Neural progenitor cell (in vitro differentiated cells): ENCODE measurements around the gene UBR3. TPM values are rescaled to one million over a fixed set of nuclear protein-coding genes. Genes with fewer than 3 reads are reported as not detected.

Experiments used
- DNase-seq: peaks from one replicate; pipeline ENCODE4 v3.0.0-alpha.2; 2016; ENCODE audit warnings: low spot score
- H2AFZ ChIP-seq: fragments of 200-600 bp; sonication (generic); replicated peaks from 2 replicates; pipeline ENCODE4 v1.6.1; 2016; ENCODE audit warnings: antibody characterized with exemption
- H3F3A ChIP-seq: fragments of 200-600 bp; sonication (generic); 2 replicates; pipeline ENCODE4 v1.6.1; 2016; ENCODE audit warnings: antibody characterized with exemption, low read depth
- H3K27ac ChIP-seq: fragments of 200-600 bp; sonication (generic); 2 replicates; pipeline ENCODE4 v1.5.1; 2016; ENCODE audit warnings: mild to moderate bottlenecking
- H3K27me3 ChIP-seq: fragments of 200-600 bp; sonication (generic); 2 replicates; pipeline ENCODE4 v1.6.1; 2016; ENCODE audit warnings: mild to moderate bottlenecking, moderate library complexity
- H3K36me3 ChIP-seq: fragments of 200-600 bp; sonication (generic); 2 replicates; pipeline ENCODE4 v1.5.1; 2016
- H3K4me1 ChIP-seq: fragments of 200-600 bp; sonication (generic); 2 replicates; pipeline ENCODE4 v1.6.1; 2016; ENCODE audit warnings: mixed run types
- H3K4me2 ChIP-seq: fragments of 200-600 bp; sonication (generic); 2 replicates; pipeline ENCODE4 v1.6.1; 2016
- H3K4me3 ChIP-seq: fragments of 200-600 bp; sonication (generic); 2 replicates; pipeline ENCODE4 v1.5.1; 2016
- H3K79me2 ChIP-seq: fragments of 200-600 bp; sonication (generic); 2 replicates; pipeline ENCODE4 v1.6.1; 2016; ENCODE audit warnings: low read depth
- H3K9ac ChIP-seq: fragments of 200-600 bp; sonication (generic); 2 replicates; pipeline ENCODE4 v1.6.1; 2016
- H3K9me3 ChIP-seq: fragments of 200-600 bp; sonication (generic); 2 replicates; pipeline ENCODE4 v1.5.1; 2016; ENCODE audit warnings: low read depth
- H4K20me1 ChIP-seq: fragments of 200-600 bp; sonication (generic); 2 replicates; pipeline ENCODE4 v1.6.1; 2016; ENCODE audit warnings: low read depth
- H3K27ac Mint-ChIP-seq: 3 replicates; pipeline ENCODE4 v1.8.0; 2021; ENCODE audit warnings: mixed read lengths
- H3K27me3 Mint-ChIP-seq: 2 replicates; pipeline ENCODE4 v1.8.0; 2022; ENCODE audit warnings: low read depth, mild to moderate bottlenecking, inconsistent platforms, moderate library complexity, mixed read lengths; ENCODE audit not compliant: insufficient read depth
- H3K36me3 Mint-ChIP-seq: 3 replicates; pipeline ENCODE4 v1.8.0; 2021; ENCODE audit warnings: mixed read lengths
- H3K4me1 Mint-ChIP-seq: 3 replicates; pipeline ENCODE4 v1.8.0; 2021; ENCODE audit warnings: mixed read lengths
- H3K4me3 Mint-ChIP-seq: 3 replicates; pipeline ENCODE4 v1.8.0; 2021; ENCODE audit warnings: mild to moderate bottlenecking, moderate library complexity, mixed read lengths
- H3K9me3 Mint-ChIP-seq: 3 replicates; pipeline ENCODE4 v1.8.0; 2020; ENCODE audit warnings: mixed read lengths
- CTCF ChIP-seq: fragments of 200-600 bp; sonication (generic); IDR thresholded peaks from 2 replicates; pipeline ENCODE4 v1.5.1; 2017; ENCODE audit warnings: antibody characterized with exemption, mild to moderate bottlenecking
- EZH2 ChIP-seq: fragments of 200-600 bp; sonication (generic); IDR thresholded peaks from 2 replicates; pipeline ENCODE4 v1.6.1; 2017; ENCODE audit warnings: antibody characterized with exemption, mild to moderate bottlenecking, moderate library complexity
- EZH2phosphoT487 ChIP-seq: fragments of 200-600 bp; sonication (generic); IDR thresholded peaks from 2 replicates; pipeline ENCODE4 v1.6.1; 2017; ENCODE audit warnings: antibody characterized with exemption
- total RNA-seq: library from RNA; depleted of rRNA; stranded (reverse); fragments of >200 nt; gene quantifications from 2 replicates; pipeline ENCODE4 v1.2.3, GENCODE V29; 2015; ENCODE audit warnings: low replicate concordance

The UBR3 gene
- total RNA-seq, 1 donor from 2014 or later, result 31.7 TPM

- no peaks in the 10 kb centered on the region for H3F3A ChIP-seq
- H3K27ac ChIP-seq, result no peak overlapping the region
- no peak overlapping the region for H3K9ac ChIP-seq
- H3K4me1 ChIP-seq, result no peaks in the 10 kb centered on the region
- no peak overlapping the region for H3K4me2 ChIP-seq
- H3K36me3 ChIP-seq, result no peaks in the 10 kb centered on the region
- Mint-ChIP-seq H3K27me3 (peaks cover 2% of the 10 kb centered on the region), H3K9me3 (no peaks in the 10 kb centered on the region), H3K4me3 (no peak overlapping the region), H3K27ac (no peak overlapping the region), H3K36me3 (peaks cover 11% of the 10 kb centered on the region), H3K4me1 (no peaks in the 10 kb centered on the region)
- H3K27me3 ChIP-seq, result no peaks in the 10 kb centered on the region
- no peaks in the 10 kb centered on the region for H3K79me2 ChIP-seq
- DNase-seq, result no peak
- TF ChIP-seq EZH2phosphoT487 (no peak), EZH2 (no peak), CTCF (no peak)
- H4K20me1 ChIP-seq, result no peaks in the 10 kb centered on the region
- H2AFZ ChIP-seq, result no peak overlapping the region
- H3K4me3 ChIP-seq, result no peak overlapping the region
- no peaks in the 10 kb centered on the region for H3K9me3 ChIP-seq
Measured at GRCh38 chr2:169781249-169782013, 45.8 kb upstream of the UBR3 start.

- H3K27me3 Mint-ChIP-seq, result peaks cover 2% of the 10 kb centered on the region
- H3K27ac ChIP-seq, result no peak overlapping the region
- no peaks in the 10 kb centered on the region for H3K4me1 ChIP-seq
- no peak overlapping the region for H3K4me3 Mint-ChIP-seq
- H3K27ac Mint-ChIP-seq, result no peak overlapping the region
- no peaks in the 10 kb centered on the region for H3K4me1 Mint-ChIP-seq
- H3K36me3 ChIP-seq, result no peaks in the 10 kb centered on the region
- peak; percentile 8 for DNase-seq
- H2AFZ ChIP-seq, result no peak overlapping the region
- no peaks in the 10 kb centered on the region for H3K79me2 ChIP-seq
- H3K36me3 Mint-ChIP-seq, result peaks cover 11% of the 10 kb centered on the region
- H3K4me2 ChIP-seq, result no peak overlapping the region
- no peaks in the 10 kb centered on the region for H3K9me3 ChIP-seq
- no peaks in the 10 kb centered on the region for H3K27me3 ChIP-seq
- TF ChIP-seq CTCF (no peak), EZH2 (no peak)
- no peaks in the 10 kb centered on the region for H3K9me3 Mint-ChIP-seq
- H3F3A ChIP-seq, result no peaks in the 10 kb centered on the region
- no peaks in the 10 kb centered on the region for H4K20me1 ChIP-seq
- H3K9ac ChIP-seq, result no peak overlapping the region
- H3K4me3 ChIP-seq, result no peak overlapping the region
Measured at GRCh38 chr2:169782513-169782912, 44.7 kb upstream of the UBR3 start.

GRCh38 chr2:169790581-169790980, 36.7 kb upstream of the UBR3 start:
- H3K9me3 ChIP-seq, result no peaks in the 10 kb centered on the region
- H3K9me3 Mint-ChIP-seq, result no peaks in the 10 kb centered on the region
- DNase-seq, result no peak
- H3K9ac ChIP-seq, result no peak overlapping the region
- no peak overlapping the region for H3K27ac Mint-ChIP-seq
- H2AFZ ChIP-seq, result no peak overlapping the region
- H3K79me2 ChIP-seq, result no peaks in the 10 kb centered on the region
- no peak overlapping the region for H3K4me3 Mint-ChIP-seq
- no peak overlapping the region for H3K27ac ChIP-seq
- TF ChIP-seq CTCF, result no peak
- TF ChIP-seq EZH2, result no peak
- TF ChIP-seq EZH2phosphoT487, result no peak
- no peak overlapping the region for H3K4me2 ChIP-seq
- H3K4me1 ChIP-seq, result peaks cover 6% of the 10 kb centered on the region
- no peaks in the 10 kb centered on the region for H4K20me1 ChIP-seq
- H3K27me3 ChIP-seq, result no peaks in the 10 kb centered on the region
- H3K36me3 Mint-ChIP-seq, result peaks cover 7% of the 10 kb centered on the region
- peaks cover 2% of the 10 kb centered on the region for H3K27me3 Mint-ChIP-seq
- H3F3A ChIP-seq, result peaks cover 28% of the 10 kb centered on the region
- peaks cover 8% of the 10 kb centered on the region for H3K4me1 Mint-ChIP-seq
- no peaks in the 10 kb centered on the region for H3K36me3 ChIP-seq
- no peak overlapping the region for H3K4me3 ChIP-seq
